Naive thymus-derived CD4-positive, alpha-beta T cell (primary cell): ENCODE data around the gene CACHD1. TPM values are rescaled to one million over a fixed set of nuclear protein-coding genes. Genes with fewer than 3 reads are reported as not detected.
"Not testable (repeated sequence)": the region's sequence is repeated elsewhere in the genome, so short reads cannot be mapped to it uniquely, and the experiment has no call there.

ENCODE experiments used
- ATAC-seq: fragments of 150-1000 bp; cut with Tn5 transposase; 2 replicates; pipeline ENCODE4 v1.10.0; 2021; ENCODE audit warnings: mild to moderate bottlenecking, moderate library complexity
- CTCF ChIA-PET: fragments of 350-600 bp; sonication (Branson Sonifier 250); formaldehyde crosslinking; loops from one replicate; lab custom pipeline; 2021; ENCODE audit warnings: antibody characterized with exemption; lab: Charles Lee
- POLR2A ChIA-PET: fragments of 350-600 bp; sonication (Branson Sonifier 250); formaldehyde crosslinking; loops from one replicate; lab custom pipeline; 2021; ENCODE audit warnings: antibody characterized with exemption, inconsistent platforms; lab: Charles Lee
- DNase-seq, 9 donors: peaks; one replicate each; pipeline versions ENCODE4 v3.0.0 to v3.0.0-alpha.2; 2020 to 2022; ENCODE audit warnings: mixed read lengths in 1 of 9
- H3K27ac ChIP-seq: one replicate; pipeline ENCODE4 v1.7.0; 2013; ENCODE audit warnings: mild to moderate bottlenecking, low read depth, low read length, moderate library complexity
- H3K27me3 ChIP-seq, 2 donors: one replicate each; pipeline ENCODE4 v1.7.0; 2013; ENCODE audit warnings: low read length in 2 of 2, mild to moderate bottlenecking in 2 of 2, moderate library complexity in 2 of 2; ENCODE audit not compliant: control insufficient read depth in 2 of 2, insufficient read depth in 2 of 2
- H3K36me3 ChIP-seq, 3 experiments: 1 replicate in 2 of 3; 2 replicates in 1 of 3; pipeline ENCODE4 v1.7.0; 2013; ENCODE audit warnings: low read length in 3 of 3, mild to moderate bottlenecking in 3 of 3, moderate library complexity in 1 of 3; ENCODE audit not compliant: insufficient read depth in 3 of 3, control insufficient read depth in 2 of 3
- H3K4me1 ChIP-seq, 2 donors: one replicate each; pipeline ENCODE4 v1.7.0; 2013; ENCODE audit warnings: low read length in 2 of 2, mild to moderate bottlenecking in 2 of 2, moderate library complexity in 1 of 2; ENCODE audit not compliant: control insufficient read depth in 2 of 2, insufficient read depth in 2 of 2
- H3K4me3 ChIP-seq: 2 replicates; pipeline ENCODE4 v1.7.0; 2013; ENCODE audit warnings: mild to moderate bottlenecking, low read length
- H3K9me3 ChIP-seq, 3 experiments: 1 replicate in 2 of 3; 2 replicates in 1 of 3; pipeline ENCODE4 v1.7.0; 2013; ENCODE audit warnings: low read length in 3 of 3; ENCODE audit not compliant: control insufficient read depth in 2 of 3
- H3K27ac Mint-ChIP-seq, 9 donors: one replicate each; pipeline ENCODE4 v1.8.0; 2020 to 2022; ENCODE audit warnings: mixed read lengths in 9 of 9, mild to moderate bottlenecking in 8 of 9, moderate library complexity in 5 of 9, inconsistent platforms in 2 of 9
- H3K27me3 Mint-ChIP-seq, 5 donors: one replicate each; pipeline ENCODE4 v1.8.0; 2021 to 2022; ENCODE audit warnings: mixed read lengths in 5 of 5, mild to moderate bottlenecking in 1 of 5
- H3K36me3 Mint-ChIP-seq, 5 donors: one replicate each; pipeline ENCODE4 v1.8.0; 2020 to 2022; ENCODE audit warnings: mixed read lengths in 5 of 5, mild to moderate bottlenecking in 3 of 5, inconsistent platforms in 1 of 5
- H3K4me1 Mint-ChIP-seq, 7 donors: one replicate each; pipeline ENCODE4 v1.8.0; 2020 to 2022; ENCODE audit warnings: mixed read lengths in 7 of 7, mild to moderate bottlenecking in 3 of 7, inconsistent platforms in 1 of 7
- H3K4me3 Mint-ChIP-seq, 10 donors: one replicate each; pipeline ENCODE4 v1.8.0; 2020 to 2022; ENCODE audit warnings: mild to moderate bottlenecking in 10 of 10, mixed read lengths in 10 of 10, moderate library complexity in 6 of 10, inconsistent platforms in 2 of 10
- H3K9me3 Mint-ChIP-seq, 11 donors: one replicate each; pipeline ENCODE4 v1.8.0; 2020 to 2022; ENCODE audit warnings: mixed read lengths in 11 of 11, mild to moderate bottlenecking in 4 of 11, inconsistent platforms in 1 of 11, moderate library complexity in 1 of 11
- intact Hi-C, 2 donors: fragments of 100-400 bp; cut with micrococcal nuclease; formaldehyde crosslinking; loops; one replicate each; pipeline ENCODE4 v1.15.1; 2023
- microRNA-seq: library from miRNA; unstranded; fragments of <30 nt; microRNA quantifications from one replicate; pipeline ENCODE4 v1.2.0, GENCODE V29; 2022; ENCODE audit warnings: borderline microRNAs expressed
- polyA plus RNA-seq, 2 donors: library from polyadenylated mRNA; unstranded; fragments of 300-500 nt; fragmentation: Illumina TruSeq; gene quantifications; one replicate each; pipeline ENCODE4 v1.2.3, GENCODE V29; 2021
- total RNA-seq, 6 experiments: library from RNA in 5 of 6; stranded (reverse) in 5 of 6; gene quantifications; 1 replicate in 5 of 6; 2 replicates in 1 of 6; pipeline ENCODE4 v1.2.3 and lab custom pipeline; 2021 to 2026

CACHD1 gene
- total and polyA plus RNA-seq, 7 experiments from 2014 or later = 0.15 to 9.0 (median 3.4) TPM

GRCh38 chr1:64740687-64741086, 270.8 kb downstream of the CACHD1 start:
- POLR2A ChIA-PET, H3K4me3 Mint-ChIP-seq, DNase-seq, H3K27ac ChIP-seq, H3K9me3 ChIP-seq, H3K4me1 ChIP-seq, H3K36me3 Mint-ChIP-seq, H3K27ac Mint-ChIP-seq, ATAC-seq, H3K4me3 ChIP-seq, H3K27me3 ChIP-seq, CTCF ChIA-PET, H3K36me3 ChIP-seq, H3K9me3 Mint-ChIP-seq: not testable (repeated sequence)
- Mint-ChIP-seq H3K4me1 (peaks cover 8 to 16% (median 11%) of the 10 kb centered on the region in 7 donors), H3K27me3 (peaks cover 7 to 42% (median 7%) of the 10 kb centered on the region in 5 donors)
- intact Hi-C loops = loop anchor here (5.0 to 10.0 kb wide), 5 partner anchors 196 to 684 kb away; partner anchors contain the start of genes JAK1 (in 2 of the 2), LEPR (in 1 of the 2) and LEPROT (in 1 of the 2)

Small RNA genes within 50 kb of the gene (microRNA-seq; reads per million reads assigned to microRNA genes)
- not detected for gene MIR4794
